GM12872 (cell line): ENCODE data around the gene SMAD7.

ENCODE experiments used
- CTCF ChIP-seq: IDR thresholded peaks from 3 replicates; pipeline ENCODE4 v1.5.1; 2011; ENCODE audit warnings: low read depth, mild to moderate bottlenecking, low read length, moderate library complexity; ENCODE audit not compliant: insufficient read depth

Gene SMAD7

GRCh38 chr18:48941672-48942071 is 9.1 kb downstream of the SMAD7 start:
- no peak for TF ChIP-seq CTCF

- no peak for TF ChIP-seq CTCF
Observed at GRCh38 chr18:48940854-48941611, 9.7 kb downstream of the SMAD7 start.

- TF ChIP-seq CTCF, result no peak
Observed at GRCh38 chr18:48939205-48940097, 11.3 kb downstream of the SMAD7 start.

GRCh38 chr18:48938827-48939204 is 11.9 kb downstream of the SMAD7 start:
- no peak for TF ChIP-seq CTCF

- no peak for TF ChIP-seq CTCF
Observed at GRCh38 chr18:48937869-48938750, 12.7 kb downstream of the SMAD7 start.

GRCh38 chr18:48935433-48935774 is 15.4 kb downstream of the SMAD7 start:
- no peak for TF ChIP-seq CTCF

GRCh38 chr18:48934723-48935432 is 15.9 kb downstream of the SMAD7 start:
- TF ChIP-seq CTCF, result no peak
